GM19099 (cell line): ENCODE data around the gene HAGHL.

Source experiments
- POLR2A ChIP-seq: IDR thresholded peaks from 3 replicates; pipeline ENCODE4 v1.6.1; 2011; ENCODE audit warnings: low read depth; ENCODE audit not compliant: insufficient read length; ENCODE audit errors: extremely low read depth

The HAGHL gene

DNA sequence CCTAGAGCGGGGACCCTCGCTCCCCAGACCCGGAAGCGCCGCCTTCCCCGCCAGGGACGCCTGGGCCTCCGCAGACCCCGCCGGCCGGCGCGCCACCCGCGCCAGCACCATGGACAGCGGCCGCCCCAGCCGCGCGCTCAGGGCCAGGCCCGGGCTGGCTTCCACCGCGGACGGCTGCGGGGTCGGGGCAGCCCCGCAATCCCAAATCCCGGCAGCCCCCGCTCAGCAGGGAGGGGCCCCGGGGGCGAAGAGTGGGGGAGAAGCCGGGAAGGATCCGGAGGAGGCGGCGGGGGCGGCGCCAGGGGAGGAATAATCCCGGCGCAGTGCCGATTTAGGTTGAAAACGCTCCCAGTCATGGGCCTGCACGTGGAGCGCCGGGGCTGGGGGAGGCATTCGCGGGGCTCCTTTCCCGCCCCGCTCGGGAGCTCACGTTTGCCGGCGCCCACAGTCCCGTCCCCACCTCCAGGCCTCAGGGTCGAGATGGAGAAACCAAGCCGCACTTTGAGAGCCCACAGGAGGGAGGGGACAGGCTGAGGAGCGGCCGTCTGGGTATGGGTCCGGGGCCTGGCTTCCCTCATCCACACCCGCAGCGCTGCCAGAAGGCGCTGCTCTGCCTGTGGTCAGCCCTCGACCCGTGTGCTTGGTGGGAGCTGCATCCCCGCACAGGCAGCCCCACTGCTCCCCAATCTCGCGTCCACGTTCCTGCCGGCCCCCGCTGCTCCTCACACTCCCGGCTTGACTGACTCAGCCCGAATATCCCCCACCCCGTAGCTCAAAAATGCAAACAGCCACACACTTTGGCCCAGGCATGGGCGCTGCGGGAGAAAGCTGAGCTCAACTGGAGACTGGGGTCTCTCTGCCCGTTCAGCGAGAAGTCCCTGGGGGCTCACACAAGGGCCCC, 26.0 kb upstream of the HAGHL start:
- TF ChIP-seq POLR2A = no peak

DNA sequence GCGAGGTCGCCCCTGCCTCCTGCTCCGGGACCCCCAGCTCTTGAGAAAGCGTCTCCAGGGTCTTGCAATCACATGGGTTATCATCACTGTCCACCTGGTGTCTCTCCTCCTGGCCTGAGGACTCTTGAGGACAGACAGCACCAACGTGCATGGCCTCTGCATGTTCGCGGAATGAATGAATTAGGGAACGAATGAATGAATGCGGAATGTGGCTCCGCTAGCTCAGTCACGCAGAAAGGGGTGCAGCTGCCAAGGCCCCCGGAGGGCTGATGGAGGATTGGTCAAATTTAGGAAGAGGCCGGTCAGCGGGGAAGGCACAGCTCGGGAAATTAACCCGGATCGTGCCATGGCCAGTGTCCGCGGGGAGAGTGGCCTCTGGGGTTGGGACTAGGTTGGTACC, 24.6 kb upstream of the HAGHL start:
- no peak for TF ChIP-seq POLR2A

DNA sequence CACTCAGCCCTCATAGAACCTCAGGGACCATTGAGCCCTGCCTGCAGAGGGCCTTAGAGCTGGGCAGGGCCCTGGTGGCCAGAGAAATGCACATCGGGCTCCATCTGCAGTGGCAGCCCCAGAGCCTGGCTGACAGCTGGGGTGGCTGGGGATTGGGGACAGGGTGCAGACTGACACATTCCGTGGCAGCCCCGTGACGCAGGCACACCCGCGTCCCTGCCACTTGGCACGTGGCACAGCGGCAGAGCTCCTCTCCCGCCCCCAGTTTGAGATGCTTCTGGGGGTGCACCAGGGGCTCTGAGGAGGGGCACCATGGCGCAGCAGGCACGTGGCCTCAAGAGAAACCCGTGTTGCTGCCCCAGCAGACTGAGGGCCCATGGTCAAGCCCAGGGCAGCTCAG, 23.5 kb upstream of the HAGHL start:
- TF ChIP-seq POLR2A = no peak

DNA sequence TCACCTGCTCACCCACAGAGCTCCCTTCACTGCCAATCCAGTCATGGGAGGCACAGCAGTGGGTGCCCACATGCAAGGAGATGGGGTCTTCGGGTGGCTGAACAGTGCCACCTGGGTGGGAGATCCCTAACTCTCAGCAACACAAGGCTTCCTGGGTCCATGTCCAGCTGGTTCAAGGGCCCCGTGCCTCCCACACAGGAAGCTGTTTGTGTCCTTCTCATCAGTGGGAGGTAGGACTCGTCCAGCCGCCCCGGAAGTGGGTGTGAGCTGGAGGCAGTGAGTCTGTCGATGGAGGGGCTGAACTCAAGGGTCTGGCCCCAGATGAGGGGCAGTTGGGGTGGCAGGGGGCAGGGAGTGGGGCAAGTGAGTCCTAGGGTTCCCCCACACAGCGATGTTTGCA, 22.9 kb upstream of the HAGHL start:
- no peak for TF ChIP-seq POLR2A

DNA sequence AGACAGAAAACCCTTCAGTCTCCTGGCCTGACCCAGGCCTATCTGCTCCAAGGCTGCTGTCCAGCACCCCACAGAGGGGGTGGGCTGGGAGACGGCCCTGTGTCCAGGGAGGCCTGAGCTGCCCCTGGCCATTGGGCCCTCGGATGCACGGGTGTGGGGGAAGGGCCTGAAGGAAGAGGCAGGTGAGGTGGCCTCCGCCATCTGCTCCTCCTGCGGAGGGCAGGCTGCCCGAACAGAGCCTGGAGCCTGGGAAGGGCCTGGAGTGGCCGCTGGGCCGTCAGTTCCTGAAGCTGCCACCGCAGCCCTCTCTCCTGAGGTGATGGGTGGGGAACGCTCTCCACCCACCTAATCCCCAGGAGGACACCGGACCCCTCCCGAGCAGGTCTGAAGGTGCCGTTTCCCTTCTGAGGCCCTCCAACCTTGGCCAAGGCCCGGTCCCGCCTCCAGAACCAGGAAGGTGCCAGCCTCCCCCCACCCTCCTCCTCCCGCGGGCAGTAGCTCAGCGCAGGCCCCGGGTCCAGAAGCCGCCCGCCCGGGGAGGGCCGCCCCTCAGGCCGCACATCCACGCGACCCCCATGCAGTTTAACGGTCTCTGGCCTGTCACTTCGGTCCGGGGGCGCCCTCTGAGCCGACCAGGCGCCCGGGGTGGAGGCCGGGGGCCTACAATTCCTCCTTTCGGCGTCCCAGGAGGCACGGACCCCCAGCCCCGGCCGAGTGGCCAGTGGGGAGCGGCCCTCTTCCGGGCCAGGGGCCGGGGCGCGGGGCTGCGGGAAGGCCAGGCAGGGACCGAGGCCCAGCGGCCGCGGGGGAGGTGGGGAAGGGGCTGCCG, 22.1 kb upstream of the HAGHL start:
- TF ChIP-seq POLR2A = no peak

DNA sequence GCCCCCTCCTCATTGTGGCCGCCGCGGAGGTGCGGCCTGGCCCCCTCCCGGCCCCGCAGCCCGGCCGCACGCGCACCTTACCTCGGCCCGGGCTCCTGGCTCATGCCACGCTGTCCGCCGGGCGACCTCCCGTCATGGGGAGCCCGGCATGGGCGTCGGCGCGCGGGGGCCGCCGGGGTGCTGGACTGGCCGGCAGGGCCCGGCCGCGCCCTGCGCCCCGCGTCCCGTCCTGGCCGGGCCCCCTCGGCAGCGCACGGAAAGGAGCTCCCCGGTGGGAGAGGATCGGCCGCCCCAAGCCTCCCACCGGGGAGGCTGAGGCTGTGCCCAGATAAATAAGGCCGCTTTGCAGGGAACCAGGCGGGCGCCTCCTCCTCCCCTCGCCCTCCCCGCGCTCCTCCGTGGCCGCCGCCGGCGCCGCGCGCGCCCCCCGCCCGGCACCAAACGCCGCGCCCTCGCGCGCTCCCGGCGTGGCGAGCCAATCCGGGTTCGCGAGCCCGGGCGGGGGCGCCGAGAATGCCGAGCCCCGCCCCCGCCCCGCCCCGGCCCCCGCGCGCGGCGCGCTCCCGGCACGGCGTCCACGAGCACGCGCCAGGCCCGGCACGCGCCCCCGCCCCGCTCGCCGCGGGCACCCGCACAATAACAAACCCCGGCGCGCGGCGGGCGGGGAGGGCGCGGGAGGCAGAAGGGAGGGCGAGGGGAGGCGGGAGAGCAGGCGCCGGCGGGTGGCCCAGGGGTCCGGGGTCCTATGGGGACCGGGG, 21.3 kb upstream of the HAGHL start, which contains the start of gene FBXL16:
TSS of gene FBXL16 (minus strand) at position 371 of the 758 bp plus-strand sequence. CDS start 8,396 bp downstream, outside the sequence.
- TF ChIP-seq POLR2A = no peak

DNA sequence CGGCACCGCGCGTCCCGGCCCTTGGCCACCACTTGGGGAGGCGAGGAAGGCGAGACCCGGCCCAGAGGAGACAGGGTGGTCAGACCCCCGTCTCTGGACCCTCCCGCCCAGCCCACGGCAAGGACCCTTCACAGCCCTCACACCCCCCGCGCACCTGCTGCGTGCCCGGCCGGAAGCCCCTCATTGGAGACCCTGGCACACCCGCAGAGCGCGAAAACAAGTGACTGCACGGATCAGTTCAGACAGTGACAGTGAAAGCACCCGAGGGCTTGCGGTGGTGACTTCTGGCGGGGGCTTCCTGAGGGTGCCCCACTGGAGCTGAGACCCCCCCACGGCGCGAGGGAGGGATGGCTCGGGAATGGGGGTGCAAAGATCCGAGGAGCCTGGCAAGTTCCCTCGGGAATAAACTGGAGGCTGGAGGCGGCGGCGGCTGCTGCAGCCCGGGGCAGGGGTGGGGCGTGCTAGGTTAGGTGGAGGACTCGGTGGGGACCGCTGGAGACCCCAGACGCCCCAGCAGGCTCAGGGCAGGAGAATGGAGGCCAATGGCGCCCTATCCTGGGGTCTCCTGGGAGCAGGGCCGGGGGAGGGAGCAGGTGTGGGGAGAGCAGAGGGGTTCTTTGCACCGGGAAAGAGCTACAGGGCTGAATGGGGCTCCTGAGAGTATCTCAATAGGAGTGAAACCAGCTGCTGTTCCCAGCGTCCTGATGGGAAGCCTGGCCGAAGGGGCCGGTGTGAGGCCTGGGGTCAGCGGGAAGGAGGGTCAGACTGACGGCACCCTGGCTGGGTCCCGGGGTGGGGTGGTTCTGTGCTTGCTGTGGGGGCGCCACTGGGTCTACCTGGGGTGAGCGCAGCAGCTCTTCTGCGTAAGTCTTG, 20.5 kb upstream of the HAGHL start:
- no peak for TF ChIP-seq POLR2A

DNA sequence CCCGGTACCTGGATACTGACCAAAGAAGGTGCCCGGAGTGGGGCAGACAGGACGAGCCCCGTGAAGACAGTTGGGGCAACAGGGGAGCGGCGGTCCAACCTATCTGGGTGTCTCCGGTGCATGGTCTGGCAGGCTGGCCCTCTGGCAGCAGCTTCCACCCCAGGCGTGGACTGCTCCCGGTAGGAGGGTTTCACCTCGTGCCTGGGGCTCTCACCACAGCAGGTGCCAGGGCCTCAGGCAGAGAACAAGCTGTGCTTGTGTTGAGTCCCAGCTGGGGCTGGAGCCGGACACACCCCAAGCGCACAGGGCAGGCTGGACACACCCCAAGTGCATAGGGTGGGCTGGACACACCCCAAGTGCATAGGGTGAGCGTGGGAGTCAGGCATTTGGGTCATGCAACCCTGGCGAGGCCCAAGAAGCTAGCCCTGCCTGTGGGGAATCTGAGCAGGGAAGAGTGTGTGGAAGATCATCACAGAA, 19.8 kb upstream of the HAGHL start:
- no peak for TF ChIP-seq POLR2A

DNA sequence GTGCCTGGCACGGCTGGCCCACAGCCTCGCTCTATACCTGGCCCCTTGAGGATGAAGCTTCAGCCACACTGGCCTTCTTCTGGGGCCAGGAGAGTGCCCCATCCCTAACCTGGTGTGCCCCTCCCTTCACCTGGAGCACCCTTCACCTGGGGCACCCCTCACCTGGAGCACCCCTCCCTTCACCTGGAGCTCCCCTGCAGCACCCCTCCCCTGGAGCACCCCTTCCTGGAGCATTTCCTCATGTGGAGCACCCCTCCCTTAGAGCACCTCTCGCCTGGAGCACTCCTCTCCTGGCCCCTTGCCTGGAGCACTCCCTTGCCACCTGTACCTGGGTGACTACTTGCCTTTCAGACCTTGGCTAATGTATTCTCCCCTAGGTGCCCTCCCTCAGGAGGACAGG, 18.9 kb upstream of the HAGHL start:
- no peak for TF ChIP-seq POLR2A

DNA sequence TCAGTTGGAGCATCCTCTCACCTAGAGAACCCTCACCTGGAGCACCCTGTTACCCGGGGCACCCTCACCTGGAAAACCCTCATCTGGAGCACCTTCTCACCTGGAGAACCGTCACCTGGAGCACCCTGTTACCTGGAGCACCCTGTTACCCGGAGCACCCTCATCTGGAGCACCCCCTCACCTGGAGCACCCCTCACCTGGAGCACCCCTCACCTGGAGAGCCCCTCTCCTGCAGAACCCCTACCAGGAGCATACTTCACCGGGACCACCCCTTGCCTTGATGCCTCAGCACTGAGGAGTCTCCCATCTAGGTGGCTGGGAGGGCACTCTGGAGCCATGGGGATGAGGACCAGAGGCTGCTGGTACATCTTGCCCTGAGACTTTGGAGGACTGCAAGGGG, 17.9 kb upstream of the HAGHL start:
- TF ChIP-seq POLR2A = no peak

DNA sequence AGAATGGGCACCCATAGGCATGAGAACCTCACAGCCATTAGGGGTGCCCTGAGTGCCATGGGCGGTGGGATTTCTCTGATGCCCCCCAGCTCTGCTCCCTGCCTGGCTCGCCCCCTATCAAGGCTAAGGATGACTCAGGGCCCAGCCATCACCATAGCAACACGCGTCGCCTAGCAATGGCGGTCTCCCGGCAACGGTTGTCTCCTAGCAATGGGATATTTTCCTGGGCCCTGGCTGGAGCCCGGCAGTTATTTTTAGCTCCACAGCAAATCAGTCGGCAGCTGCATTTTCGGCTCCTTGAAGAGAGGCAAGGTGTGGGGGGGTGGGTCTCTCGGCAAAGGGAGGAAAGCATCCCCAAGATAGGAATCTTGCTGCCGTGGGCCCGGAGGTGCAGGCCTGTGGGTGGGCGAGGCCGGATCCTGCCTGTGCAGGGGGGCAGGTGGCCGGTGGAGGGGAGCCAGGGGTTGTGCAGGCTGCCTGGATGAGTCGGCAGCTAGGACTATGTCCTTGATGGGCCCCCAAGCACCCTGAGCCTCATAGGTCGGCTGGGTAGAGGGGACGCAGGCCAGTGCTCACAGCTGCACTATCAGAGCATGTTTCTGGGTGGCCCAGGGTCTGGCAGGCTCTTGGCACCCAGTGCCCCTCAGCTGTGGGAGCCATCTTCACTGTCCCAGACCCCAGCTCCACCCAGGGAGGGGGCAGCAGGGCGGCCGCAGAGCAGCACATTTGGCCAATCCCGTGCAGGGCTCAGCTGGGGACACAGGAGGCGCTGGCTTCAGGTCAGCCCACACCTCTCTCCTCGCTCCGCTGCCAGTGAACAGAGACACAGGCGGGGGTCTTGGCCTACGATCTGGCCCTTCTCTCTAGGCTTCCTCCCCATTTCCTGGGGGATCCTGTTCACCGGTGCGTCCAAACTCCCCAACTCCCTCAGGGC, 17.1 kb upstream of the HAGHL start:
- no peak for TF ChIP-seq POLR2A

DNA sequence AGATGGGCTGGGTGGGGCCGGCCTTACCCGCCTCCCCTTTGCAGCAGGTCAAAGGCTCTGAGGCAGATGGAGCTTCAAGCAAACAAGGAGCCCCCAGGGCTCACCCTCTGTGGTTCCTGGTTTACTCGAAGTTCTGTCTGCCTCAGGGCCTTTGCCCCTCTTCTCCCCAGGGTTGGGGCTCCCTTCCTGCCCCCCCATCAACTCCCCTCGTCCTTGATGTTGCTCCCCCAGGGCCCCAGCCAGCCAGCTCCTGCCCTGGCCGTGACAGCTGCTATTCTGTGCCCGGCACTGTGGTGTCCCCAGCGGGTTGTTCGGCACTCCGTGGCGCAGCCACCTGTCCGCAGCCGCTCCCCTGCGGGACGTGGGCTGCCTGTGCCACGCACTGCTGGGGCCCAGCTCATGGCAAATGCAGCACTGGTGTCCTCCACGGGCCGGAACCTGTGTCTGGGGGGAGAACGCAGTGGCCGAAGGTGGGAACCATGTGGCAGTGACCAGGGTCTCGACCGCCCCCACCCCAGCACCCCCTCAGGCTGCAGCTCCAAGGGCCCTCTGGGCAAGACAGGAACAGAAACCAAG, 16.3 kb upstream of the HAGHL start:
- no peak for TF ChIP-seq POLR2A

DNA sequence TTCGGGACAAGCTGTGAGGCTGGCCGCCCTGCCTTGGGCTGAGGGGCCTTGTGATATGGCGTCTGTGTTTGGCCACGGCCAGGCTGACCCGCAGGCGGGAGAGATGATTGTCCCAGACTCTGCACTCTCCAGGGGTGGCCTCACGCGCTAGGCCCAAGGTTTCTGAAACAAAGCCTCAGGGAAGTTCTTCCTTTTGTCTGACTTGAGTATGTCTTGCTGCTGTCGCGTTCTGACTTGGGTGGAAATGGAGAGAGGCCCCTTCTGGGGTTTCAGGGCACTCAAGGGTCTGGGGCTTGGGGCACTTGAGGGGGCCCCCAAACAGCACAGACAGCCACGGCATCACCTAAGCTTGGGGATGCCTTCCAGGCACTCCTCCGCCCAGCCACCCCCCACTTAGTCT, 15.8 kb upstream of the HAGHL start:
- no peak for TF ChIP-seq POLR2A
